Keratinocyte (primary cell): Measurements from ENCODE around the gene RANBP3. TPM values are rescaled to one million over a fixed set of nuclear protein-coding genes. Genes with fewer than 3 reads are reported as not detected.

Experiments used
- DNase-seq: peaks from one replicate; pipeline ENCODE4 v3.0.0-alpha.2; 2011; ENCODE audit warnings: low read depth, missing footprints, low spot score
- FAIRE-seq: peaks from 2 replicates; lab custom pipeline; 2011; peaks lifted over from hg19 to GRCh38; lab: Jason Lieb, UNC
- H2AFZ ChIP-seq: 2 replicates; pipeline ENCODE4 v1.6.0; 2012; ENCODE audit warnings: low read length, control low read depth, inconsistent platforms; ENCODE audit not compliant: control insufficient read depth
- H3K27ac ChIP-seq: 2 replicates; pipeline ENCODE4 v1.5.1; 2011; ENCODE audit warnings: low read length; ENCODE audit not compliant: control insufficient read depth, insufficient read depth
- H3K27me3 ChIP-seq: 3 replicates; pipeline ENCODE4 v1.6.0; 2011; ENCODE audit warnings: low read length; ENCODE audit not compliant: control insufficient read depth, insufficient read depth; ENCODE audit errors: extremely low read depth
- H3K36me3 ChIP-seq, 2 experiments: 2 replicates in 1 of 2; 3 replicates in 1 of 2; pipeline ENCODE4 v1.5.1; 2011; ENCODE audit warnings: low read length in 2 of 2, mild to moderate bottlenecking in 1 of 2; ENCODE audit not compliant: control insufficient read depth in 2 of 2, insufficient read depth in 2 of 2; ENCODE audit errors: extremely low read depth in 1 of 2
- H3K4me1 ChIP-seq: 3 replicates; pipeline ENCODE4 v1.5.1; 2011; ENCODE audit warnings: low read length; ENCODE audit not compliant: control insufficient read depth, insufficient read depth; ENCODE audit errors: extremely low read depth
- H3K4me2 ChIP-seq: 3 replicates; pipeline ENCODE4 v1.6.0; 2011; ENCODE audit warnings: low read depth, low read length; ENCODE audit not compliant: control insufficient read depth, insufficient read depth; ENCODE audit errors: extremely low read depth
- H3K4me3 ChIP-seq, 3 experiments: fragments of 200-600 bp in 1 of 3; sonication (generic) in 1 of 3; 2 replicates in 2 of 3; 3 replicates in 1 of 3; pipeline ENCODE4 v1.5.1; 2011 to 2016; ENCODE audit warnings: low read length in 3 of 3, mild to moderate bottlenecking in 3 of 3, control low read depth in 2 of 3, inconsistent platforms in 1 of 3, low read depth in 1 of 3, mixed read lengths in 1 of 3, mixed run types in 1 of 3, moderate library complexity in 1 of 3; ENCODE audit not compliant: control insufficient read depth in 2 of 3, insufficient read depth in 2 of 3; ENCODE audit errors: extremely low read depth in 1 of 3
- H3K79me2 ChIP-seq: 2 replicates; pipeline ENCODE4 v1.6.0; 2012; ENCODE audit warnings: low read length; ENCODE audit not compliant: control insufficient read depth, insufficient read depth
- H3K9ac ChIP-seq: 3 replicates; pipeline ENCODE4 v1.6.0; 2011; ENCODE audit warnings: low read length; ENCODE audit not compliant: control insufficient read depth, insufficient read depth; ENCODE audit errors: extremely low read depth
- H3K9me1 ChIP-seq: 3 replicates; pipeline ENCODE4 v1.6.0; 2011; ENCODE audit warnings: low read length; ENCODE audit not compliant: control insufficient read depth, insufficient read depth; ENCODE audit errors: extremely low read depth
- H3K9me3 ChIP-seq: 2 replicates; pipeline ENCODE4 v1.5.1; 2012; ENCODE audit warnings: low read depth, low read length; ENCODE audit not compliant: control insufficient read depth
- H4K20me1 ChIP-seq: 3 replicates; pipeline ENCODE4 v1.6.0; 2011; ENCODE audit warnings: low read length; ENCODE audit not compliant: control insufficient read depth, insufficient read depth; ENCODE audit errors: extremely low read depth
- CTCF ChIP-seq, 3 experiments: IDR thresholded peaks in 1 of 3; conservative IDR thresholded peaks in 1 of 3; optimal IDR thresholded peaks in 1 of 3; 2 replicates in 2 of 3; 3 replicates in 1 of 3; pipeline versions ENCODE3 to v1.5.1; 2011; ENCODE audit warnings: low read length in 3 of 3, mild to moderate bottlenecking in 3 of 3, moderate library complexity in 2 of 3, control low read depth in 1 of 3, inconsistent platforms in 1 of 3; ENCODE audit not compliant: insufficient read depth in 2 of 3; ENCODE audit errors: extremely low read depth in 1 of 3
- EZH2 ChIP-seq: IDR thresholded peaks from one replicate; pipeline ENCODE4 v1.6.1; 2012; ENCODE audit warnings: inconsistent platforms, mild to moderate bottlenecking, low read length, moderate library complexity
- dilution Hi-C: fragments of 300-500 bp; cut with MboI; formaldehyde crosslinking; loops from one replicate; pipeline ENCODE4 v1.7.0; 2020; ENCODE audit warnings: low sequenced_read_pairs; ENCODE audit not compliant: extremely low pct_ligation_motif_present
- polyA plus RNA-seq, 5 experiments: library from polyadenylated mRNA; depleted of rRNA in 3 of 5; stranded (reverse) in 3 of 5; stranded (forward) in 1 of 5; unstranded in 1 of 5; fragments of >200 nt; gene quantifications; 1 replicate in 1 of 5; 2 replicates in 3 of 5; 3 replicates in 1 of 5; pipeline versions ENCODE4 v1.2.1 to v1.2.3, GENCODE V29; 2011 to 2012; ENCODE audit warnings: missing spikeins in 2 of 5, low read depth in 1 of 5, low replicate concordance in 1 of 5

Gene RANBP3
- polyA plus RNA-seq, 1 donor (not counting 4 experiments of a cell fraction or from before 2014, with no cell fraction given): 36.4 TPM

- Histone ChIP-seq H3K4me3 (no peak overlapping the region), H3K4me2 (no peak overlapping the region), H3K36me3 (peaks cover 6 to 10% of the 10 kb centered on the region in 2 experiments), H3K27ac (no peak overlapping the region), H4K20me1 (peaks cover 24% of the 10 kb centered on the region), H3K9ac (no peak overlapping the region), H3K4me1 (no peaks in the 10 kb centered on the region), H3K9me3 (no peaks in the 10 kb centered on the region), H3K27me3 (no peaks in the 10 kb centered on the region), H3K79me2 (peaks cover 70% of the 10 kb centered on the region), H3K9me1 (peaks cover 5% of the 10 kb centered on the region), H2AFZ (no peak overlapping the region)
- FAIRE-seq (no peak), DNase-seq (no peak)
- TF ChIP-seq EZH2: no peak
- dilution Hi-C loops: no loop called here
Observed at GRCh38 chr19:5947435-5947834, 30.5 kb downstream of the RANBP3 start.

GRCh38 chr19:5943623-5944022, 34.3 kb downstream of the RANBP3 start:
- no peak overlapping the region for H3K27ac ChIP-seq
- H3K4me1 ChIP-seq: no peaks in the 10 kb centered on the region
- H3K79me2 ChIP-seq: peaks cover 48% of the 10 kb centered on the region
- H3K9me1 ChIP-seq: peaks cover 2% of the 10 kb centered on the region
- H3K27me3 ChIP-seq: no peaks in the 10 kb centered on the region
- no peak overlapping the region for H3K9ac ChIP-seq
- no peak overlapping the region for H3K4me3 ChIP-seq
- FAIRE-seq: no peak
- H3K9me3 ChIP-seq: no peaks in the 10 kb centered on the region
- H3K4me2 ChIP-seq: no peak overlapping the region
- dilution Hi-C loops: no loop called here
- H4K20me1 ChIP-seq: peaks cover 12% of the 10 kb centered on the region
- TF ChIP-seq EZH2 (no peak), CTCF (optimal IDR thresholded peaks at IDR 0.05 in 1 of 3, IDR thresholded peaks at IDR 0.05 in 1 of 3, conservative IDR thresholded peaks at IDR 0.05 in 1 of 3; ENCODE audit: extremely low read depth in 1 of 3, insufficient read depth in 2 of 3, low read length in 3 of 3) (no peak)
- H2AFZ ChIP-seq: no peak overlapping the region
- DNase-seq: no peak
- H3K36me3 ChIP-seq: peaks cover 8 to 13% of the 10 kb centered on the region in 2 experiments

- Histone ChIP-seq H3K4me1 (no peaks in the 10 kb centered on the region), H3K27me3 (no peaks in the 10 kb centered on the region), H3K9me1 (peaks cover 2% of the 10 kb centered on the region), H3K79me2 (peaks cover 46% of the 10 kb centered on the region), H4K20me1 (peaks cover 12% of the 10 kb centered on the region), H3K9me3 (no peaks in the 10 kb centered on the region), H3K36me3 (peaks cover 10 to 13% of the 10 kb centered on the region in 2 experiments), H3K27ac (no peak overlapping the region), H2AFZ (no peak overlapping the region), H3K4me3 (no peak overlapping the region), H3K9ac (no peak overlapping the region), H3K4me2 (no peak overlapping the region)
- TF ChIP-seq EZH2 (no peak), CTCF (optimal IDR thresholded peaks at IDR 0.05 in 1 of 3, IDR thresholded peaks at IDR 0.05 in 1 of 3, conservative IDR thresholded peaks at IDR 0.05 in 1 of 3; ENCODE audit: extremely low read depth in 1 of 3, insufficient read depth in 2 of 3, low read length in 3 of 3) (no peak)
- dilution Hi-C loops: no loop called here
- no peak for DNase-seq
- FAIRE-seq: no peak
Observed at GRCh38 chr19:5943045-5943444, 34.9 kb downstream of the RANBP3 start.
